Heart left ventricle (tissue), 16 donors: Measurements from ENCODE around the gene SYNRG. TPM values are rescaled to one million over a fixed set of nuclear protein-coding genes. Genes with fewer than 3 reads are reported as not detected.

ENCODE experiments used
- ATAC-seq, 4 donors: fragments of 200-7000 bp; cut with Tn5 transposase; one replicate each; pipeline ENCODE4 v1.9.1; 2020 to 2022; ENCODE audit warnings: moderate library complexity in 4 of 4, mild to moderate bottlenecking in 3 of 4, moderate number of reproducible peaks in 1 of 4
- DNase-seq, 5 donors: peaks; one replicate each; pipeline ENCODE4 v3.0.0-alpha.2; 2020
- H3K27ac ChIP-seq, 12 donors: fragments of 200-600 bp; sonication (generic) in 4 of 12; one replicate each; pipeline versions ENCODE4 v1.5.0 to v1.8.0; 2016 to 2022; ENCODE audit warnings: mild to moderate bottlenecking in 2 of 12
- H3K27me3 ChIP-seq, 9 donors: fragments of 200-600 bp; sonication (generic) in 2 of 9; one replicate each; pipeline versions ENCODE4 v1.5.1 to v1.8.0; 2016 to 2022; ENCODE audit warnings: mild to moderate bottlenecking in 3 of 9
- H3K36me3 ChIP-seq, 9 donors: fragments of 200-600 bp; sonication (generic) in 2 of 9; one replicate each; pipeline versions ENCODE4 v1.5.0 to v1.8.0; 2018 to 2022; ENCODE audit warnings: mild to moderate bottlenecking in 2 of 9
- H3K4me1 ChIP-seq, 12 donors: fragments of 200-600 bp; sonication (generic) in 4 of 12; one replicate each; pipeline versions ENCODE4 v1.5.0 to v1.8.0; 2016 to 2022; ENCODE audit warnings: mild to moderate bottlenecking in 3 of 12
- H3K4me3 ChIP-seq, 12 donors: fragments of 200-600 bp; sonication (generic) in 4 of 12; one replicate each; pipeline versions ENCODE4 v1.5.0 to v1.8.0; 2017 to 2022; ENCODE audit warnings: mild to moderate bottlenecking in 9 of 12, moderate library complexity in 4 of 12
- H3K9me3 ChIP-seq, 12 donors: fragments of 200-600 bp; sonication (generic) in 4 of 12; one replicate each; pipeline versions ENCODE4 v1.5.0 to v1.8.0; 2016 to 2022; ENCODE audit warnings: mild to moderate bottlenecking in 1 of 12
- CTCF ChIP-seq, 12 donors: fragments of 200-600 bp; sonication (generic) in 4 of 12; IDR thresholded peaks; one replicate each; pipeline versions ENCODE4 v1.5.0 to v1.8.0; 2018 to 2022; ENCODE audit warnings: antibody characterized with exemption in 12 of 12, mild to moderate bottlenecking in 5 of 12
- POLR2A ChIP-seq, 2 donors: fragments of 450-650 bp; IDR thresholded peaks; one replicate each; pipeline ENCODE4 v1.6.1; 2017; ENCODE audit warnings: antibody characterized with exemption in 2 of 2, mild to moderate bottlenecking in 2 of 2, moderate library complexity in 2 of 2
- WGBS, 4 donors: extraction: QIAGEN DNeasy Blood & Tissue Kit in 2 of 4; methylation state at CpG; one replicate each; pipeline versions ENCODE4 v1.1.5 to v1.1.7; 2013 to 2018; 5-methylcytosine and 5-hydroxymethylcytosine counted together
- intact Hi-C, 10 donors: fragments of 100-400 bp; cut with DNase I; formaldehyde crosslinking; loops; one replicate each; pipeline versions ENCODE4 v1.11.1 to v1.14.2; 2022
- polyA plus RNA-seq, 2 donors: library from polyadenylated mRNA; stranded (reverse); fragments of 200-250 nt; gene quantifications; one replicate each; pipeline ENCODE4 v1.2.3, GENCODE V29; 2013
- total RNA-seq, 9 donors: library from RNA; depleted of rRNA in 2 of 9; stranded (reverse); fragments of >200 nt in 2 of 9; fragmentation: NEBNext Ultra II Directional in 3 of 9; extraction: Animal tissue kit (Norgen Biotek cat#: 25700) in 3 of 9; gene quantifications; one replicate each; pipeline versions ENCODE4 v1.1.0 to v1.2.4, GENCODE V29; 2016 to 2023
- donor health status: ischemic (EF 13 %, LVEDD 7.1; RV severe dilation, severe dysfunction).
- donor health status: healthy with polysubstance abuse.
- donor health status: DM: no; HTN: yes; CAD: no.
- donor health status: DM: no; HTN: no; CAD: no.
- donor health status: ischemic (EF 25% LVEDD 6.9; RV normal size, moderate dysfunction).
- donor health status: ischemic (EF 25% LVEDD 5.7; RV mildly dilated, moderate dysfunction).
- donor health status: healthy.
- donor health status: DM: yes; HTN: yes; CAD: no.
- donor health status: ischemic (EF 35%, LVEDD 5.7; RV mildly dilated, moderate dysfunction).
- donor health status: nonischemic (EF 11% LVEDD 7.7; RV severe dilation, severe dysfunction).
- donor health status: DM: yes; HTN: yes; CAD: no.
- donor health status: PGD.
- donor health status: ischemic (EF 29% LVEDD 5.4; RV normal size, mild dysfunction).
- donor health status: nonischemic (EF 23%, LVEDD 6.1; RV moderate dilation, normal function).

The SYNRG gene
- total and polyA plus RNA-seq, 11 donors = 5.7 to 52.4 (median 30.1) TPM

DNA sequence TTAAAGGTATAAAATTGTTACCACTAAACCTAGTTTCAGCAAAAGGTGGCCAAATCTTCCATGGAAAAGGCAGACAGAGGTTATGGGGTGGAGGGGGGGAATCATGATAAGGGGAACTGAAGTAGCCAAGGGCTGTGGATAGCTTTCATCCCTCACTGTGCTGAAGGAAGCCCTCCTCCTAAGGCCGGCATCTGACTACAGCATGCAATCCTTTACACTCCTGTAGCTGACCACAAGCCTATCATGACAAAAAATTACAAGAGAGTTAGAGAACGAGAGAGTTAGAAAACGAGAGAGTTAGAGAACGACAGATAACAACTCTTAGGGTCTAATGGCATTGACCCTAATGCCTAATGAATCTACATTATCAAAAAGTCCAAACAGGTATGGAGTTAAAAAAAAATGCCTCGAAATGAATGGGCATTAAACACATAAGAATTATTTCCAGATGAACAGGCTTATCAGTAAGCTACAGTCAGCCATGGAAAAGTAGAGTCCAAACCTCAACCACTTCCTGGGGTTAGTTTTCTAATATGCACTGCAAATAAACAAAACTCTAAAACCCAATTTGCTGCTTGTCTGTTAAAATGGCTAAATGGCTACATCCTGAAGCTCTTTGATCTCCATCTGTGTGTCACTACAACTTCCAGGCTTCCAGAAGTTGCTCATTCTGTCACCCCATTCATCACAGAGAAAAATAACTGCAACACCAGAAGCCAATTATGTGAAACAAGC, 89.8 kb downstream of the SYNRG start:
- no peak for ATAC-seq
- WGBS, 4 donors = 76 to 89% (median 82%) methylated on average over 5 of the region's 5 CpGs
- peaks cover 0 to 94% (median 75%) of the 10 kb centered on the region in 9 donors for H3K36me3 ChIP-seq

DNA sequence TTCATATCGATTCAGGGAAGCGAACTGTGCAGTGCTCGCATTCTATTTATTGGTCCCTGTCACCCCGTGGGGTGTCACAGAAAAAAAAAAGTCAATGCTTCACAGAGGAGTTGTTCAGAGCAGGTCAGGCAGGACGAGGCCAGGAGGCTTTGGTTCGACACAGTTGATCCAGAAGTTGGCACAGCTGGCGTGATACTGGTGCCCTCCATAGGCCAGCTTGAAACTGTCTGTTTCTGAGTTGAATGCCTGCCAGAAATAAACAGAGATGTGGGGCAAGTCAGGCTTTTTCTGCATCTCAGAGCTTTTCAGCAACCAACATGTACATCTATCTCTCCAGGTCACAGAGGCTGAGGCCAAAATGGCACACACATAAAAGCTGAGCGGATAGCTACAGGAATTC, 90.4 kb downstream of the SYNRG start:
- ATAC-seq (no peak), DNase-seq (no peak)
- Histone ChIP-seq H3K36me3 (peaks cover 0 to 94% (median 74%) of the 10 kb centered on the region in 9 donors), H3K4me3 (no peak overlapping the region), H3K27ac (no peak overlapping the region), H3K4me1 (peaks cover 0 to 10% (median 2%) of the 10 kb centered on the region in 12 donors), H3K9me3 (no peaks in the 10 kb centered on the region), H3K27me3 (no peaks in the 10 kb centered on the region)
- intact Hi-C loops = no loop called here
- WGBS, 4 donors = 74 to 86% (median 82%) methylated on average over 8 of the region's 8 CpGs
- peak in 1 of 12 donors; percentile 11 for TF ChIP-seq CTCF (IDR thresholded peaks at IDR 0.05)
- TF ChIP-seq POLR2A (IDR thresholded peaks at IDR 0.05) = no peak

More for the DNA sequence above, 89.8 kb downstream of the SYNRG start:
- Histone ChIP-seq H3K4me3 (no peak overlapping the region), H3K4me1 (peaks cover 0 to 10% (median 2%) of the 10 kb centered on the region in 12 donors), H3K27me3 (no peaks in the 10 kb centered on the region), H3K9me3 (no peaks in the 10 kb centered on the region), H3K27ac (no peak overlapping the region)
- intact Hi-C loops = no loop called here
- no peak for DNase-seq
- TF ChIP-seq POLR2A (IDR thresholded peaks at IDR 0.05) = no peak
- TF ChIP-seq CTCF (IDR thresholded peaks at IDR 0.05) = no peak

DNA sequence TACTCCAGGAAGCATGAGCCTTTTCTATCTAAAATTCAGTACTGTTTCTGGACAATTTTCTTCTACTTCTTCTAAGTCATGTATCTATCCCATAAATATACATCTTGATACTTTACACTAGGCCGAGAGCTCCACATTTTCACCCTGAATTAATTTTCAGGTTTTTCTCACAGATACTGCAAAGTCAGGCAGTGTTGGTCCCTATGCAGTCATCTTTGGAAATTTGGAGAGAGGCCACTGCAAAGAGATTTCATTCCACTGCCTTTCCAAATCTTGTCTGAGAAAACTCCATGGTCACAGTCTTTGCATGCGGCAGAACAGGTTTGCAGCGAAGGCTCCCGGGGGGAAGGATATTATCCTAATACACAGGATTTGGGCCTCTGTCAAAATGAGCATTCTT, 91.3 kb downstream of the SYNRG start:
- intact Hi-C loops = no loop called here
- H3K4me1 ChIP-seq = peaks cover 0 to 12% (median 2%) of the 10 kb centered on the region in 12 donors
- DNase-seq = no peak
- TF ChIP-seq POLR2A (IDR thresholded peaks at IDR 0.05) = no peak
- no peak for TF ChIP-seq CTCF (IDR thresholded peaks at IDR 0.05)
- no peak for ATAC-seq
- no peak overlapping the region for H3K27ac ChIP-seq
- 93 to 95% (median 94%) methylated on average over 4 of the region's 4 CpGs for WGBS, 4 donors
- H3K9me3 ChIP-seq = no peaks in the 10 kb centered on the region
- peaks cover 0 to 94% (median 73%) of the 10 kb centered on the region in 9 donors for H3K36me3 ChIP-seq
- no peak overlapping the region for H3K4me3 ChIP-seq
- no peaks in the 10 kb centered on the region for H3K27me3 ChIP-seq

DNA sequence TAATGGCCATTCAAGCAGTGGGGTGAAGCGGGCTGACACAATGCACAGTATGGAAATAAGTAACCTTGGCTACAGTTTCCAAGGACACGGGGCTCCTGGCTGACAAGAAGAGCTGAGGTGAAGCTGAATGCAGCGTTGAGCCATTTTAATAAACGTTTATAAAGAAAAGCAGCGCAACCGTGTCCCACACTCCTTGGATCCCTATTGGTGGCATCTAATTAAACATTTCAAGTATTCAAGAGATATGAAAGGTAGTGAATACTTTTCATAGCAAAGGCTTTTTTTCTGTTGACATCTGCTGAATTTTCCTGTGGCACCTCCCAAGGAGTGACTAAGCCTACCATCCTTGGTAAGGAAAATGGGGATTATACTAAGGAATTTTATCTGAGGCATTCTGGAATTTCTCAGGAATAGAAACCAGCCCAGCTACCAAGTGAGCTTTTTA, 93.1 kb downstream of the SYNRG start:
- H3K9me3 ChIP-seq = no peaks in the 10 kb centered on the region
- TF ChIP-seq POLR2A (IDR thresholded peaks at IDR 0.05) (no peak), CTCF (IDR thresholded peaks at IDR 0.05) (no peak)
- intact Hi-C loops = no loop called here
- DNase-seq = no peak
- WGBS, 4 donors = 48 to 66% (median 61%) methylated on average over 6 of the region's 6 CpGs
- H3K4me3 ChIP-seq = no peak overlapping the region
- H3K27ac ChIP-seq = peak overlapping the region in 2 of 12 donors; percentile 0 to 45
- H3K4me1 ChIP-seq = peaks cover 0 to 14% (median 2%) of the 10 kb centered on the region in 12 donors
- H3K36me3 ChIP-seq = peaks cover 0 to 91% (median 82%) of the 10 kb centered on the region in 9 donors
- no peaks in the 10 kb centered on the region for H3K27me3 ChIP-seq
- no peak for ATAC-seq
